Measurements from ENCODE around the gene SBF2.
A peak's percentile ranks its signal among the peaks of the same experiment; 100 is the strongest.

SBF2 gene

GRCh38 chr11:9815486-9816136, 478.4 kb downstream of the SBF2 start:
- Mint-ChIP-seq H3K27ac (no peak overlapping the region), H3K4me3 (no peak overlapping the region), H3K27me3 (no peaks in the 10 kb centered on the region), H3K4me1 (ENCODE audit: low read depth) (no peaks in the 10 kb centered on the region), H3K36me3 (ENCODE audit: low read depth) (peaks cover 24% of the 10 kb centered on the region), H3K9me3 (no peaks in the 10 kb centered on the region)
- DNase-seq = no peak

GRCh38 chr11:9814108-9814507, 479.9 kb downstream of the SBF2 start:
- no peaks in the 10 kb centered on the region for H3K9me3 Mint-ChIP-seq
- H3K4me1 Mint-ChIP-seq (ENCODE audit: low read depth) = no peaks in the 10 kb centered on the region
- no peak for DNase-seq
- H3K27me3 Mint-ChIP-seq = no peaks in the 10 kb centered on the region
- H3K4me3 Mint-ChIP-seq = no peak overlapping the region
- no peak overlapping the region for H3K27ac Mint-ChIP-seq
- peaks cover 28% of the 10 kb centered on the region for H3K36me3 Mint-ChIP-seq (ENCODE audit: low read depth)

GRCh38 chr11:9808943-9809342, 485.1 kb downstream of the SBF2 start:
- Mint-ChIP-seq H3K4me1 (ENCODE audit: low read depth) (no peaks in the 10 kb centered on the region), H3K36me3 (ENCODE audit: low read depth) (peaks cover 55% of the 10 kb centered on the region)

GRCh38 chr11:9806946-9807687, 486.9 kb downstream of the SBF2 start:
- Mint-ChIP-seq H3K27ac (no peak overlapping the region), H3K4me1 (ENCODE audit: low read depth) (peaks cover 3% of the 10 kb centered on the region), H3K27me3 (no peaks in the 10 kb centered on the region), H3K4me3 (no peak overlapping the region), H3K9me3 (no peaks in the 10 kb centered on the region), H3K36me3 (ENCODE audit: low read depth) (peaks cover 45% of the 10 kb centered on the region)
- no peak for DNase-seq

More at GRCh38 chr11:9808943-9809342, 485.1 kb downstream of the SBF2 start:
- Mint-ChIP-seq H3K4me3 (no peak overlapping the region), H3K27me3 (no peaks in the 10 kb centered on the region), H3K27ac (no peak overlapping the region), H3K9me3 (no peaks in the 10 kb centered on the region)
- DNase-seq = no peak

- DNase-seq = no peak
- H3K4me1 Mint-ChIP-seq (ENCODE audit: low read depth) = peaks cover 9% of the 10 kb centered on the region
- no peaks in the 10 kb centered on the region for H3K27me3 Mint-ChIP-seq
- H3K4me3 Mint-ChIP-seq = no peak overlapping the region
- H3K27ac Mint-ChIP-seq = no peak overlapping the region
- peaks cover 29% of the 10 kb centered on the region for H3K36me3 Mint-ChIP-seq (ENCODE audit: low read depth)
- no peaks in the 10 kb centered on the region for H3K9me3 Mint-ChIP-seq
Observed at GRCh38 chr11:9804419-9804902, 489.6 kb downstream of the SBF2 start.

- DNase-seq = no peak
- H3K4me1 Mint-ChIP-seq (ENCODE audit: low read depth) = peaks cover 15% of the 10 kb centered on the region
- H3K36me3 Mint-ChIP-seq (ENCODE audit: low read depth) = peaks cover 25% of the 10 kb centered on the region
- H3K27me3 Mint-ChIP-seq = no peaks in the 10 kb centered on the region
- no peak overlapping the region for H3K27ac Mint-ChIP-seq
- no peaks in the 10 kb centered on the region for H3K9me3 Mint-ChIP-seq
- H3K4me3 Mint-ChIP-seq = no peak overlapping the region
Observed at GRCh38 chr11:9803685-9804418, 490.2 kb downstream of the SBF2 start.

- H3K4me1 Mint-ChIP-seq (ENCODE audit: low read depth) = peaks cover 15% of the 10 kb centered on the region
- no peak overlapping the region for H3K4me3 Mint-ChIP-seq
- H3K27ac Mint-ChIP-seq = peak overlapping the region; percentile 55
- H3K9me3 Mint-ChIP-seq = no peaks in the 10 kb centered on the region
- peaks cover 13% of the 10 kb centered on the region for H3K36me3 Mint-ChIP-seq (ENCODE audit: low read depth)
- no peak for DNase-seq
- no peaks in the 10 kb centered on the region for H3K27me3 Mint-ChIP-seq
Observed at GRCh38 chr11:9802291-9802861, 491.6 kb downstream of the SBF2 start.

- peaks cover 15% of the 10 kb centered on the region for H3K4me1 Mint-ChIP-seq (ENCODE audit: low read depth)
- H3K27me3 Mint-ChIP-seq = no peaks in the 10 kb centered on the region
- H3K9me3 Mint-ChIP-seq = no peaks in the 10 kb centered on the region
- DNase-seq = no peak
- H3K36me3 Mint-ChIP-seq (ENCODE audit: low read depth) = no peaks in the 10 kb centered on the region
- H3K4me3 Mint-ChIP-seq = no peak overlapping the region
- H3K27ac Mint-ChIP-seq = no peak overlapping the region
Observed at GRCh38 chr11:9799886-9800285, 494.1 kb downstream of the SBF2 start.

GRCh38 chr11:9797300-9797699, 496.7 kb downstream of the SBF2 start:
- H3K4me3 Mint-ChIP-seq = no peak overlapping the region
- no peaks in the 10 kb centered on the region for H3K27me3 Mint-ChIP-seq
- no peaks in the 10 kb centered on the region for H3K9me3 Mint-ChIP-seq
- peaks cover 13% of the 10 kb centered on the region for H3K4me1 Mint-ChIP-seq (ENCODE audit: low read depth)
- H3K27ac Mint-ChIP-seq = no peak overlapping the region
- no peak for DNase-seq
- H3K36me3 Mint-ChIP-seq (ENCODE audit: low read depth) = peaks cover 2% of the 10 kb centered on the region

GRCh38 chr11:9796854-9797253, 497.2 kb downstream of the SBF2 start:
- Mint-ChIP-seq H3K4me3 (no peak overlapping the region), H3K9me3 (no peaks in the 10 kb centered on the region), H3K27ac (no peak overlapping the region), H3K36me3 (ENCODE audit: low read depth) (peaks cover 3% of the 10 kb centered on the region), H3K4me1 (ENCODE audit: low read depth) (peaks cover 12% of the 10 kb centered on the region), H3K27me3 (no peaks in the 10 kb centered on the region)
- no peak for DNase-seq

GRCh38 chr11:9796266-9796665, 497.8 kb downstream of the SBF2 start:
- H3K27me3 Mint-ChIP-seq = no peaks in the 10 kb centered on the region
- H3K36me3 Mint-ChIP-seq (ENCODE audit: low read depth) = peaks cover 4% of the 10 kb centered on the region
- peaks cover 16% of the 10 kb centered on the region for H3K4me1 Mint-ChIP-seq (ENCODE audit: low read depth)
- no peak overlapping the region for H3K4me3 Mint-ChIP-seq
- H3K27ac Mint-ChIP-seq = no peak overlapping the region
- DNase-seq = no peak
- H3K9me3 Mint-ChIP-seq = no peaks in the 10 kb centered on the region

GRCh38 chr11:9790703-9791102, 503.3 kb downstream of the SBF2 start:
- Mint-ChIP-seq H3K27ac (no peak overlapping the region), H3K4me3 (no peak overlapping the region), H3K9me3 (no peaks in the 10 kb centered on the region), H3K27me3 (no peaks in the 10 kb centered on the region), H3K4me1 (ENCODE audit: low read depth) (peaks cover 6% of the 10 kb centered on the region), H3K36me3 (ENCODE audit: low read depth) (peaks cover 33% of the 10 kb centered on the region)
- DNase-seq = no peak

GRCh38 chr11:9789910-9790309, 504.1 kb downstream of the SBF2 start:
- peaks cover 6% of the 10 kb centered on the region for H3K4me1 Mint-ChIP-seq (ENCODE audit: low read depth)
- peaks cover 38% of the 10 kb centered on the region for H3K36me3 Mint-ChIP-seq (ENCODE audit: low read depth)
- no peaks in the 10 kb centered on the region for H3K9me3 Mint-ChIP-seq
- no peak overlapping the region for H3K4me3 Mint-ChIP-seq
- H3K27me3 Mint-ChIP-seq = no peaks in the 10 kb centered on the region
- no peak overlapping the region for H3K27ac Mint-ChIP-seq
- no peak for DNase-seq

- Mint-ChIP-seq H3K27me3 (no peaks in the 10 kb centered on the region), H3K4me3 (no peak overlapping the region), H3K9me3 (no peaks in the 10 kb centered on the region), H3K36me3 (ENCODE audit: low read depth) (peaks cover 37% of the 10 kb centered on the region), H3K27ac (no peak overlapping the region), H3K4me1 (ENCODE audit: low read depth) (peaks cover 6% of the 10 kb centered on the region)
- DNase-seq = no peak
Observed at GRCh38 chr11:9787981-9788521, 506.0 kb downstream of the SBF2 start.

Data from activated T-cell treated with anti-CD3 and anti-CD28 coated beads, Interleukin-2, amount 50 U/mL, for 24 hours (primary cell).